ENCODE data around the gene IFRD2. TPM values are rescaled to one million over a fixed set of nuclear protein-coding genes. Genes with fewer than 3 reads are reported as not detected.

The IFRD2 gene
- total and polyA plus RNA-seq, 9 of the 15 experiments (the other 6 are each of a cell fraction or from before 2014, with no cell fraction given) = 30.5 to 115 (median 52.8) TPM

GRCh38 chr3:50298836-50299637 is 6.8 kb upstream of the IFRD2 start, which contains the start of the genes HYAL3 and NAA80 (continued):
- no peak for TF ChIP-seq MAFF (IDR thresholded peaks at IDR 0.05; ENCODE audit: low read length)
- 0 out of 2 replicates have a peak, but pooled peaks have one; percentile 27 for TF ChIP-seq DIDO1 (tag; IDR thresholded peaks at IDR 0.05; ENCODE audit: low read depth)
- no peak for TF ChIP-seq SMARCA4 (IDR thresholded peaks at IDR 0.05)
- TF ChIP-seq HNRNPK (IDR thresholded peaks at IDR 0.05; ENCODE audit: low read depth, low read length, poor library complexity, severe bottlenecking) = no peak
- TF ChIP-seq ZNF592 (IDR thresholded peaks at IDR 0.05) = no peak
- no peak for TF ChIP-seq ZEB2 (IDR thresholded peaks at IDR 0.05)
- no peak for TF ChIP-seq THRB (CRISPR knock-in tag; conservative IDR thresholded peaks at IDR 0.05)
- no peak for TF ChIP-seq RBM39 (optimal IDR thresholded peaks at IDR 0.05; ENCODE audit: low read depth, low read length)
- peak; percentile 88 for TF ChIP-seq POLR2G (IDR thresholded peaks at IDR 0.05; ENCODE audit: low read depth, low read length)
- TF ChIP-seq CCNT2 (IDR thresholded peaks at IDR 0.05; ENCODE audit: borderline replicate concordance, extremely low read depth, insufficient read length, low read depth, low read length) = peak; percentile 34
- no peak for TF ChIP-seq ZNF212 (CRISPR knock-in tag; IDR thresholded peaks at IDR 0.05)
- no peak for TF ChIP-seq SNRNP70 (optimal IDR thresholded peaks at IDR 0.05; ENCODE audit: low read depth, low read length)
- no peak for TF ChIP-seq ZNF445 (CRISPR knock-in tag; IDR thresholded peaks at IDR 0.05; ENCODE audit: low read depth)
- TF ChIP-seq, protein P1, sequence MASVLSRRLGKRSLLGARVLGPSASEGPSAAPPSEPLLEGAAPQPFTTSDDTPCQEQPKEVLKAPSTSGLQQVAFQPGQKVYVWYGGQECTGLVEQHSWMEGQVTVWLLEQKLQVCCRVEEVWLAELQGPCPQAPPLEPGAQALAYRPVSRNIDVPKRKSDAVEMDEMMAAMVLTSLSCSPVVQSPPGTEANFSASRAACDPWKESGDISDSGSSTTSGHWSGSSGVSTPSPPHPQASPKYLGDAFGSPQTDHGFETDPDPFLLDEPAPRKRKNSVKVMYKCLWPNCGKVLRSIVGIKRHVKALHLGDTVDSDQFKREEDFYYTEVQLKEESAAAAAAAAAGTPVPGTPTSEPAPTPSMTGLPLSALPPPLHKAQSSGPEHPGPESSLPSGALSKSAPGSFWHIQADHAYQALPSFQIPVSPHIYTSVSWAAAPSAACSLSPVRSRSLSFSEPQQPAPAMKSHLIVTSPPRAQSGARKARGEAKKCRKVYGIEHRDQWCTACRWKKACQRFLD (CRISPR knock-in tag; IDR thresholded peaks at IDR 0.05) = no peak
- no peak for TF ChIP-seq ZBTB1 (CRISPR knock-in tag; IDR thresholded peaks at IDR 0.05; ENCODE audit: borderline replicate concordance, low read depth)
- TF ChIP-seq MEIS2 (IDR thresholded peaks at IDR 0.05; ENCODE audit: partially characterized antibody) = no peak
- TF ChIP-seq TAF7 (tag; IDR thresholded peaks at IDR 0.05) = no peak
- TF ChIP-seq PML (IDR thresholded peaks at IDR 0.05; ENCODE audit: low read length) = no peak
- no peak for TF ChIP-seq U2AF1 (optimal IDR thresholded peaks at IDR 0.05; ENCODE audit: low read depth, low read length)
- no peak for TF ChIP-seq ZNF699 (CRISPR knock-in tag; IDR thresholded peaks at IDR 0.05; ENCODE audit: insufficient replicate concordance)
